ENCODE measurements around the gene GPR65. TPM values are rescaled to one million over a fixed set of nuclear protein-coding genes. Genes with fewer than 3 reads are reported as not detected.

Gene GPR65
- total RNA-seq, 1 experiment from 2014 or later, result not detected

GRCh38 chr14:87999277-87999676 lies 5.7 kb upstream of the GPR65 start:
- no peaks in the 10 kb centered on the region for H3K4me1 ChIP-seq (replicated peaks; ENCODE audit: insufficient read depth)

GRCh38 chr14:88002421-88003075 lies 2.4 kb upstream of the GPR65 start:
- BruUV-seq (replicated peaks), result no TSS peak
- Histone ChIP-seq H3K36me3 (ENCODE audit: low read depth) (no peaks in the 10 kb centered on the region), H3K9me3 (ENCODE audit: insufficient read depth, low read depth) (no peaks in the 10 kb centered on the region), H3K4me1 (replicated peaks; ENCODE audit: insufficient read depth) (no peaks in the 10 kb centered on the region), H3K4me2 (no peak overlapping the region), H3F3A (ENCODE audit: insufficient read depth, low read depth) (no peaks in the 10 kb centered on the region), H3K79me2 (ENCODE audit: low read depth) (no peaks in the 10 kb centered on the region), H2AFZ (no peak overlapping the region), H3K27ac (no peak overlapping the region), H3K4me3 (no peak overlapping the region), H3K9me2 (ENCODE audit: insufficient read depth) (no peaks in the 10 kb centered on the region), H4K20me1 (ENCODE audit: insufficient read depth) (no peaks in the 10 kb centered on the region), H3K27me3 (ENCODE audit: insufficient read depth, low read depth) (no peaks in the 10 kb centered on the region)
- DNase-seq, result no peak
- POLR2A ChIA-PET (ENCODE audit: unreplicated experiment), result interaction anchor here (0.6 kb wide), 1 partner anchor 452 kb away, joined by 5 read pairs; no protein-coding TSS in a partner anchor
- CTCF ChIA-PET, result no interaction called here
- TF ChIP-seq CTCF (conservative IDR thresholded peaks at IDR 0.05), result no peak
- no peak for TF ChIP-seq EZH2 (IDR thresholded peaks at IDR 0.05; ENCODE audit: low read depth)
- intact Hi-C loops (cut with micrococcal nuclease; ENCODE audit: unreplicated experiment), result no loop called here

More at GRCh38 chr14:87999277-87999676, 5.7 kb upstream of the GPR65 start:
- DNase-seq, result no peak
- no peak overlapping the region for H2AFZ ChIP-seq
- H3K4me2 ChIP-seq, result no peak overlapping the region
- no peaks in the 10 kb centered on the region for H3K9me2 ChIP-seq (ENCODE audit: insufficient read depth)
- ChIA-PET CTCF (no interaction called here), POLR2A (ENCODE audit: unreplicated experiment) (no interaction called here)
- H4K20me1 ChIP-seq (ENCODE audit: insufficient read depth), result no peaks in the 10 kb centered on the region
- H3K27ac ChIP-seq, result no peak overlapping the region
- no peaks in the 10 kb centered on the region for H3F3A ChIP-seq (ENCODE audit: insufficient read depth, low read depth)
- intact Hi-C loops (cut with micrococcal nuclease; ENCODE audit: unreplicated experiment), result no loop called here
- no peaks in the 10 kb centered on the region for H3K79me2 ChIP-seq (ENCODE audit: low read depth)
- BruUV-seq (replicated peaks), result no TSS peak
- no peak for TF ChIP-seq CTCF (conservative IDR thresholded peaks at IDR 0.05)
- no peak for TF ChIP-seq EZH2 (IDR thresholded peaks at IDR 0.05; ENCODE audit: low read depth)
- H3K4me3 ChIP-seq, result no peak overlapping the region
- H3K27me3 ChIP-seq (ENCODE audit: insufficient read depth, low read depth), result no peaks in the 10 kb centered on the region
- H3K36me3 ChIP-seq (ENCODE audit: low read depth), result no peaks in the 10 kb centered on the region
- H3K9me3 ChIP-seq (ENCODE audit: insufficient read depth, low read depth), result no peaks in the 10 kb centered on the region

- Histone ChIP-seq H2AFZ (no peak overlapping the region), H3K4me1 (replicated peaks; ENCODE audit: insufficient read depth) (no peaks in the 10 kb centered on the region), H3F3A (ENCODE audit: insufficient read depth, low read depth) (no peaks in the 10 kb centered on the region), H3K27me3 (ENCODE audit: insufficient read depth, low read depth) (no peaks in the 10 kb centered on the region), H3K27ac (no peak overlapping the region), H3K9me2 (ENCODE audit: insufficient read depth) (no peaks in the 10 kb centered on the region), H3K36me3 (ENCODE audit: low read depth) (no peaks in the 10 kb centered on the region), H3K79me2 (ENCODE audit: low read depth) (no peaks in the 10 kb centered on the region), H4K20me1 (ENCODE audit: insufficient read depth) (no peaks in the 10 kb centered on the region), H3K4me2 (no peak overlapping the region), H3K9me3 (ENCODE audit: insufficient read depth, low read depth) (no peaks in the 10 kb centered on the region), H3K4me3 (no peak overlapping the region)
- CTCF ChIA-PET, result no interaction called here
- no TSS peak for BruUV-seq (replicated peaks)
- TF ChIP-seq CTCF (conservative IDR thresholded peaks at IDR 0.05), result no peak
- TF ChIP-seq EZH2 (IDR thresholded peaks at IDR 0.05; ENCODE audit: low read depth), result no peak
- no peak for DNase-seq
- POLR2A ChIA-PET (ENCODE audit: unreplicated experiment), result interaction anchor here (0.6 kb wide), 1 partner anchor 451 kb away, joined by 5 read pairs; no protein-coding TSS in a partner anchor
- intact Hi-C loops (cut with micrococcal nuclease; ENCODE audit: unreplicated experiment), result no loop called here
Observed at GRCh38 chr14:88003425-88003824, 1.5 kb upstream of the GPR65 start.

Data from PC-9 (cell line).